Stimulated activated CD4-positive, alpha-beta T cell treated with anti-CD3 and anti-CD28 coated beads, Interleukin-1b, Interleukin-23, amount 100 ng/mL, for 4 hours (primary cell): ENCODE results near the gene EMID1.

ENCODE experiments used
- DNase-seq, 2 donors: peaks; one replicate each; pipeline ENCODE4 v3.0.0-alpha.2; 2020; ENCODE audit warnings: low read depth in 2 of 2

Gene EMID1

DNA sequence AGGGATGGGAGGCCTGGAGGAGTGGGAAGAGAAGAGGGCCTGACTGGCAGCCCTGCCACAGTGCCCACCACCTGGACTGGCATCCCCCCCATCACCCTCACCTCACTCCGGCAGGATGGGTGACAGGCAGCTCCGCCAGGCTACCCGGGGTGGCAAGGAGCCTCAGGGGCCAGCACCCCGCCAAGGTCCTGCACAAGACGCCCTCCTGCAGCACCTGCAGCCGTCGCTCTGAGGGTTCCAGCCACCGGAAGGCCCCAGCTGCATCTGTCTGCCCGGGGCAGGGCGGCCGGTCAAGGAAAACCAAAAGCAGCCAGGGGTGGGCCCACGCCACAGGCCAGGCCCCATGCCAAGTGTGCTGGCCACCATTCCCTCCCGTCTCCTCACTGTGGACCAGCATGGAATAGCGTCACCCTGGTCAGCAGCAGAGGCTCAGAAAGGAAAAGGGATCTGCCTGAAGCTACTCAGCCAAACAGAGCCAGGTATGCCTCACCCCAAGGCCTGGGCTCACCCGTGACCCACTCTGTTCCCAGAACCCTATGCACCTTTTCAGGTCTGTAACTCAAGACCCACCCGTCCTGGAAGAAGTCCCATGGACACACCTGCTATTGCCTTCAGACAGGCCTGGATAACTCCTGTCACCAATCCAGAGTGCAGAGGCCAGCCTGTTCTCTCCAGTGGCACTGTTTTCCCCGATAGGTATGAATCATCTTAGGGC, 55.1 kb downstream of the EMID1 start:
- DNase-seq, result no peak

DNA sequence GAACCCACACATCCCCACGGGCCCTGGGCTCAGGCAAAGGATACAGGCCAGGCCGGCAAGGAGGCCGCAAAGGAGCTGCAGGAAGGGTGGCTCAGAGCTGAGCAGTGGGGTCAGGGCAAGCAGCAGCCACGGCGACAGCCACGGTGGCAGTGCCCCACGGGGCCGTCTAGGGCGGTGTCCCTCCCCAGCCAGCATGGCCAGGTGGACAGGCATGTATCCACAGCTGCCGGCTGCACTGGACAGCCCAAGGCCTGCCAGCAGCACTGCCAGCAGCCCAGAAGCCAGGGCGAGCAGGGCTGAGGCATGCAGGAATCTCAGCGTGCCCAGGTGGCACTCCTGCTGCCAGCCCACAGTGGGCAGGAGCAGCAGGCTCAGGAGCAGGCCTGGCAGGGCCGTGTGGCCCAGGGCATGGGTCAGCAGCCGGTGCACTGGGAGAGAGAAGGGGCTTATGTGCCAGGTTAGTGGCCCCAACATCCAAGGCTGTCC, 58.1 kb downstream of the EMID1 start:
- no peak for DNase-seq

DNA sequence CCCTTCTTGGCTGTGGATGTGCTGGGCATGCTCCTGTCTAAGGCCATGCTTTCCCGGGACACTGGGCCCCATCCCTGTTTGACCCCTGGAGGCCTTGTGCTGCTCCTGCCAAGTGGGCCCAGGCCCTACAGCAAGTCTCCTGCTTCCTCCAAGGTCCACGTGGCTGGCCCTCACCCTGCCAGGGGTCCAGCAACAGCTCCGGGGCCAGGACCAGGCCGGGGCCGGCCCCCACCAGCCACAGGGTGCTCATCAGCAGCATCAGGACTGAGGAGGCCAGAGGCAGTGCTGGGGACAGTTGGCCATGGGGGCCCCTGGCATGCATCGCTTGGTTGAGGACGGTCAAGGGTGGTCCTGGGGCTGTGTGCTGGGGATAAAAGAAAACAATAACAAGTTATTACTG, 59.6 kb downstream of the EMID1 start:
- DNase-seq, result no peak

DNA sequence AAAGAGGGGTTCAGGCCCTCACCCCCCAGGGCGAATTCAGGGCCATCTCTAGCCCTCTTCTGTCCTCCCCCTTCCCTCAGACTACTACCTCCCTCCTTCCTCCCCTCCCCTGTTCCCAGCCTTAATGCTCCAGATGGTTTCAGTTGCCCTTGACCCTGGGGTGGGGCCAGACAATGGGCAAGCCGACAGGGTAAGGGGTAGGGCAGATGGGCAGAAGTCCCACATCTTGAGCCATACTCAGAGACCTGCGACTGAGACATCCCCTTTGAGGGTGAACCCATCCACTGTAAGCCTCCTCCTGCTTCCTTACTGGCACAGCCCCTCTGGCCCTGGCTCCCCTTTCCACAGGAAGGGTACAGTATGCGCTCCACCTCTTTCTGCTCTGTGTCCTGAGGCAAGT, 60.2 kb downstream of the EMID1 start:
- DNase-seq, result no peak

DNA sequence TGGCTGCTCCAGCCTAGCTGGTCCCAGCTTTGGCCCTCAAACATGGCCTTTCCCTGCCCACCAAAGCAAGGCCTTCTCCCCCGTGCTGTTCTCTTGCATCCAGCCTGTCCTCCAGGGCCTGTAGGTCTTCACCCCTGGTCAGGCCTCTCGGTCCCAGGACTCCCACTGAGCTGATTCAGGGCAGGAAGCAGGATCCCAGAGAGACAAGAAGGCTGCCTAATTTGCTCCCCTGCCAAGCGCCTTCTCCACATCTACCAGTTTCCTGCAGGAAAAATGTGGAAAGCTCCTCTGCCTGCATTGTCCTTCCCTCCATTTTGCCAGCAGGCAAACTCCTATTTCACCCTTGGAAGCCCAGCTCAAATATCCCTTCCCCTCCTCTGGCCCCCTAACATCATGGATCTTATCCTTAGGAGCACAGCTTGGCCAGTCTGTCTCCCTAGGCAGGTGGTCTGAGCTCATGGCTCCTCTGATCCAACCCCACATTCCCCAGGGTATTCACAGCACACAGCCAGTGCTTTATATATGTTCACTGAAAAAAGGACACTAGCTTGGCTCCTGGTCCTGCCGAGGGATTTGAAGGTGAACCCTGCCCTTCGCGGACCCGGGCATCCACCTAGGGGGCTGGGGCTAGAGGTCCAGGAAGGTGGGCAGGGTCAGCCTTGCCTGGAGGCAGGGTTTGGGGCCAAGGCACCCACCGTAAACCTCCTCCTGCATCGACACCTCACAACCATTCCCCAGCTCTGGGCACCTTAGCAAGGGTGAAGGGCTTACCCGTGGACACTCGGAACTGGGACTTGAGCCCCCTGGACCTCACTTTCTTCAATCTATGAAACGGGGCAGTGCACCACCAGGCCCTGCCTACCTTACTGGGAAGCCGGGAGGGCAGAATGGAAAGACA, 61.1 kb downstream of the EMID1 start:
- DNase-seq, result no peak

- DNase-seq, result no peak
Observed at GRCh38 chr22:29267462-29267857, 61.8 kb downstream of the EMID1 start.

GRCh38 chr22:29267858-29268510, 62.3 kb downstream of the EMID1 start, which contains the start of the genes EWSR1 and RHBDD3:
EWSR1 (plus strand) TSS chr22:29268268; CDS start chr22:29268337, 69 bp downstream.
RHBDD3 (minus strand) TSS chr22:29267981; CDS start chr22:29265626, 2,355 bp downstream.
- peak; percentile 95 to 97 for DNase-seq

- DNase-seq, result peak; percentile 18 to 27
Observed at GRCh38 chr22:29268511-29269229, 63.0 kb downstream of the EMID1 start.

DNA sequence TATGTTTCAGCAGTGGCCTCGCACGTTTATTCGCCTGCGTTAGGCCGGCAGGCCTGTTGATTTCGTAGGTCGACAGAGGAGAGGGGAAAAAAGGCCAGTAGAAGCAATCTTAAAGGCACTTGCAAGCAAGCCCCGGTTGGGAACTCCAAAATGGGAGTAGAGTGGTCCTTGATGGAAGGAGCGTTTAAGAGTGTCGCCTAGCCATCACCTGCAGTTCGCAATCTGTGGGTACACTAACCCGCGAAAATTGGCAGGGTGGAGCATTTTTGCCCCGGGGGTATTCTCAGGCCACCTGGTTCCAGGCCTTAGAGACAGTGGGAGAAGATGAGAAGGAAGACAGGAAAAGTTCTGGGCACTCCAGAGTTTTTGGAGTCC, 63.5 kb downstream of the EMID1 start:
- DNase-seq, result no peak

- no peak for DNase-seq
Observed at GRCh38 chr22:29269731-29270474, 64.2 kb downstream of the EMID1 start.

DNA sequence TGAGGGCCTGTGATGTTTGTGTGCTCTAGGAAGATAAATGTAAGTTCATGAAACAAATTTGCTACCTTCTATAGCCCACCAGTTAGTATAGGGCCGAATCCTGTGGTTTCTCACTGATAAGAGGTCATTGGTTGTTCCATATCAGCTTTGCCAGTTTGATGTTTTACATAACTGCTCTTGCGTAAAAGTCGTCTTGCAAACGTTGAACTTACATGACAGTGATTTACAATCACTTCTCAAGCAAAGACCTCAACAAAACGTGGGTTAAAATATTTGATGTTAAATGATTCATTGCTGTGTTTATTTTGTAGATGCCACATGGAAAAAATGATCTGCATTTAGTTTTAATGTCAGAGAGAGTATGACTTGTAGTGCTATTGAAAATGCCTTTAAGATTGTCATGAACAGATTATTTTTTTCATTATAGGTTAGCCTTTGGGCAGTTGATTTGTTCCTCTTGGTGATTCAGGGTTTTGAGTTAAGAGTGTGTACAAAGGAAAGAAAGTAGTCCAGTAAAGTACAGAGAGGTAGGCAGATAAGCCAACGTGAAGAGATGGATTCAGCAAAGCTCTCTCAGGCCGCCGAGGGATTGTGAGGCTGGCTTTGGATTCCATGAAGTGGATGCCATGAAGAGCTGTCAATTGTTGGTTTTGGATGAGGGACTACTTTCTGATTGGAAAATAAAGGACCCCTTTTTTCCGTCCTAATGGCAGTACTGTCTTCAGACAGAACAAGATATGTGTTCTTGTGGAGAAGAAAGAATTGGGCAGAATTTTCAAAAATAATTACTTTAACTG, 65.0 kb downstream of the EMID1 start:
- DNase-seq, result no peak

DNA sequence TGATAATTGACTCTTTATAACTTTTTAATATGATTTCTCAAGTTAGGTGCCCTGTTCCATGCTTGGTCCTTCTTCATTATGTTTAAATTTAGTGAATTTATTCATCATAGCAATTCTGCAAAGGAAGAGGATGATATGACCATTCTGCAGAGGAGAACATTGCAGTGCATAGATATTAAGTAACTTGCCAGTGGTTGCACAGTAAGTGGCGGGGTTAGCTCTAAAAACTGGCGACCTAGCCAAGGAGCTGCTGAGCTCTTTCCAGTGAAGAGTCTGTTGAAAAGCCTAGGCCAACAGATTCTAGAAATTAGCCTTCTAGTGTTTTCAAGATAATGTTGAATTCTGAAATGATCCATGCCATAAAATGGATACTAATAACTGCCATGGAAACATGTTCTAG, 66.9 kb downstream of the EMID1 start:
- no peak for DNase-seq

GRCh38 chr22:29275167-29275566, 69.5 kb downstream of the EMID1 start:
- no peak for DNase-seq

GRCh38 chr22:29275819-29276565, 70.3 kb downstream of the EMID1 start:
- DNase-seq, result no peak

DNA sequence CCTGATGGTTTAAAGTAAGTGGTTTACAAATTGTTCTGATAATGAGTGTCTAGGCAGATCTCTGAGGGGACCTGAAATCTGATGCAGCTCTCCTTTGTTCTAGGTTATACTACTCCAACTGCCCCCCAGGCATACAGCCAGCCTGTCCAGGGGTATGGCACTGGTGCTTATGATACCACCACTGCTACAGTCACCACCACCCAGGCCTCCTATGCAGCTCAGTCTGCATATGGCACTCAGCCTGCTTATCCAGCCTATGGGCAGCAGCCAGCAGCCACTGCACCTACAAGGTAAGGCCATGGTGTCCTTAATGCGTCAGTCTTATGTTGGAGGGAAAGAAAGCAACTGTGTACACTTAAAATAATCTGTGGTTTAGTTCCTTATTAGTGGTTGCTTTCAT, 72.2 kb downstream of the EMID1 start:
- no peak for DNase-seq

- no peak for DNase-seq
Observed at GRCh38 chr22:29284196-29284595, 78.5 kb downstream of the EMID1 start.

DNA sequence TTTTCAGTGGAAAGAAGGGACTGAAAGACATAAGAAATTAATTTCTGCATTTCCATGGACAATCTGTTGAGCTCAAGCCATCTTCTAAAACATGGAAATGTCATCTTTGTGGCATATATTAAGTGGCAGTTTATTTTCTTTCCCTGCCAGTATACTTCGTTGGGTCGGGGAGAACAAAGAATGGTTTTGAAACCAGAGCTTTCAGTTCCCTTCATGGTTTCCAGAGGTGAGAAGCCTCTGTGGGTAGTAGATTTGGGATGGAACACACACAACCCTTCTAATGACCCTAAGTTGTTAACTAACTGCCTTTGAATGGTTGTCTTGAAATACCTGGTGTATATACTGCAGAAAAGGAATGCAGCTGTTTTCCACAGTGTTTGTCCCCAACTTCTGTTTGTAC, 83.1 kb downstream of the EMID1 start:
- no peak for DNase-seq

DNA sequence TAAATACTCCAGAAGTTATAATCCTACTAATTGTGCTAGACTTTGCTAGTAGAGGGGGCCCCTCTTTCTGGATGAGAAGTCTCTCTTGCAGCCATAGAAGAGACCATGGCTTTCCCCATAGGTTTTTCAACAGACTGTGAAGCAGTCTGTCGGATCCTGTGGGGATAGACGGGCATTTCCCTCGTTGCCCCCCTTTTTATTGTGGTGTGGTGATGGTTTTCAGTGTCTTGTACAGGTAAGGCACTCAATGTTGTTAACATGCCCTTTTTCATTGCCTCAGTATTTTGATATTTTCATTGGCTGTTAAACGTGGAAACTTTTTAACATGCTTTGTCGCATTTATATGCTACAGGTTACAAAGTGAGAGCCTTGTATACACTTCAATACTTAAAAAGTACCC, 84.4 kb downstream of the EMID1 start:
- no peak for DNase-seq

DNA sequence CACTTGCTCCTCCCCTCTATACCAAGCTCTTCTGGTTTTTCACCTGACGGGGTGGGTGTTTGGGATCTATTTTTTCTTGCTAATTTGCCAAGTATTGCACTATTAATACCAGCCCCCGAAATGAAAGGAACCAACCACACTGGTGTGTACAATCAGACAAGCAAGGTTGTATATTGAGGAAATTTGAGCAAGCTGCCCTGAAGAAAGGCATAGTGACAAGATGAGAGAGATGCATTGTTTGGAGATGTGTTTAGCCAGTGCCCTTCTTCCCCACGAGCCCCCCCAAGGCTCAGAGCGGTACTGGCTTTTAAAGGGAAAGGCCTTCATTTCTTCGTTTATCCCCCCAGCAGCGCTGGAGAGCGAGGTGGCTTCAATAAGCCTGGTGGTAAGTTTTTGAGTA, 85.5 kb downstream of the EMID1 start:
- DNase-seq, result no peak
